ENCODE measurements around the gene IFITM5.
"Not testable (repeated sequence)": the region's sequence is repeated elsewhere in the genome, so short reads cannot be mapped to it uniquely, and the experiment has no call there.

Gene IFITM5

GRCh38 chr11:339963-340362, 40.6 kb upstream of the IFITM5 start:
- TF ChIP-seq MYC (IDR thresholded peaks at IDR 0.05; ENCODE audit: low read depth, low read length) (no peak), CTCF (IDR thresholded peaks at IDR 0.05; ENCODE audit: low read depth, low read length) (no peak), MAX (IDR thresholded peaks at IDR 0.05; ENCODE audit: low read depth, low read length) (no peak), POLR2A (IDR thresholded peaks at IDR 0.05; ENCODE audit: extremely low read depth, insufficient read length) (no peak)
- no peak for DNase-seq (ENCODE audit: low read depth)
- no peak overlapping the region for H3K4me3 ChIP-seq (ENCODE audit: low read depth, low read length)

GRCh38 chr11:337711-338110, 38.4 kb upstream of the IFITM5 start:
- H3K4me3 ChIP-seq (ENCODE audit: low read depth, low read length) = no peak overlapping the region
- TF ChIP-seq MYC (IDR thresholded peaks at IDR 0.05; ENCODE audit: low read depth, low read length) = no peak
- TF ChIP-seq CTCF (IDR thresholded peaks at IDR 0.05; ENCODE audit: low read depth, low read length) = no peak
- TF ChIP-seq MAX (IDR thresholded peaks at IDR 0.05; ENCODE audit: low read depth, low read length) = no peak
- TF ChIP-seq POLR2A (IDR thresholded peaks at IDR 0.05; ENCODE audit: extremely low read depth, insufficient read length) = no peak
- DNase-seq (ENCODE audit: low read depth) = no peak

GRCh38 chr11:336659-337198, 37.4 kb upstream of the IFITM5 start:
- H3K4me3 ChIP-seq (ENCODE audit: low read depth, low read length) = no peak overlapping the region
- no peak for TF ChIP-seq MAX (IDR thresholded peaks at IDR 0.05; ENCODE audit: low read depth, low read length)
- DNase-seq (ENCODE audit: low read depth) = no peak

- no peak overlapping the region for H3K4me3 ChIP-seq (ENCODE audit: low read depth, low read length)
- DNase-seq (ENCODE audit: low read depth) = peak; percentile 90
- TF ChIP-seq CTCF (IDR thresholded peaks at IDR 0.05; ENCODE audit: low read depth, low read length) (no peak), POLR2A (IDR thresholded peaks at IDR 0.05; ENCODE audit: extremely low read depth, insufficient read length) (no peak), MAX (IDR thresholded peaks at IDR 0.05; ENCODE audit: low read depth, low read length) (no peak), MYC (IDR thresholded peaks at IDR 0.05; ENCODE audit: low read depth, low read length) (no peak)
Measured at GRCh38 chr11:335779-336658, 36.7 kb upstream of the IFITM5 start.

- H3K4me3 ChIP-seq (ENCODE audit: low read depth, low read length) = no peak overlapping the region
- no peak for TF ChIP-seq CTCF (IDR thresholded peaks at IDR 0.05; ENCODE audit: low read depth, low read length)
- no peak for TF ChIP-seq MAX (IDR thresholded peaks at IDR 0.05; ENCODE audit: low read depth, low read length)
- TF ChIP-seq MYC (IDR thresholded peaks at IDR 0.05; ENCODE audit: low read depth, low read length) = no peak
- no peak for TF ChIP-seq POLR2A (IDR thresholded peaks at IDR 0.05; ENCODE audit: extremely low read depth, insufficient read length)
- peak; percentile 84 for DNase-seq (ENCODE audit: low read depth)
Measured at GRCh38 chr11:334264-334994, 35.1 kb upstream of the IFITM5 start.

- H3K4me3 ChIP-seq (ENCODE audit: low read depth, low read length) = not testable (repeated sequence)
Measured at GRCh38 chr11:333616-334263, 34.4 kb upstream of the IFITM5 start.

More at GRCh38 chr11:333616-334263, 34.4 kb upstream of the IFITM5 start:
- not testable (repeated sequence) for DNase-seq (ENCODE audit: low read depth)
